ENCODE data around the gene LONRF2.

Gene LONRF2

DNA sequence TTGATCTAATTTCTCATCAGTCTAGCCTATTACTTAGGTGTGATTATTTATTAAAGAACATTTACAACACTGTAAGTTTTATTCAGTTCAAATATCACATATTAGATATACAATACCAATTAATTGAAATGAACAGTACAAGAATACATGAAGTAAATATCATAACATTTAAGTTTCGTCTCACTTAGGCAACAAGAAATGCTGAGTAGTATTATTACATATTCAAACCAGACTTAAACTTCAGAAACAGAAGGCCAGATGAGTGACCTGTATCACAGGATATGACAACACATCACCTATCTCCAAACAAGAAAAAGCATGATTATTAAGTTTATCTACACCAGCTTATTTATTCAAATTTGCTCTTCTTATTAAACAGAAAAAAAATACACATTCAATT, 48.9 kb downstream of the LONRF2 start:
- Mint-ChIP-seq H3K27me3 (peaks cover 12% of the 10 kb centered on the region), H3K4me3 (no peak overlapping the region), H3K27ac (no peak overlapping the region), H3K36me3 (no peaks in the 10 kb centered on the region), H3K9me3 (no peaks in the 10 kb centered on the region), H3K4me1 (peaks cover 15% of the 10 kb centered on the region)
- no peak for ATAC-seq

DNA sequence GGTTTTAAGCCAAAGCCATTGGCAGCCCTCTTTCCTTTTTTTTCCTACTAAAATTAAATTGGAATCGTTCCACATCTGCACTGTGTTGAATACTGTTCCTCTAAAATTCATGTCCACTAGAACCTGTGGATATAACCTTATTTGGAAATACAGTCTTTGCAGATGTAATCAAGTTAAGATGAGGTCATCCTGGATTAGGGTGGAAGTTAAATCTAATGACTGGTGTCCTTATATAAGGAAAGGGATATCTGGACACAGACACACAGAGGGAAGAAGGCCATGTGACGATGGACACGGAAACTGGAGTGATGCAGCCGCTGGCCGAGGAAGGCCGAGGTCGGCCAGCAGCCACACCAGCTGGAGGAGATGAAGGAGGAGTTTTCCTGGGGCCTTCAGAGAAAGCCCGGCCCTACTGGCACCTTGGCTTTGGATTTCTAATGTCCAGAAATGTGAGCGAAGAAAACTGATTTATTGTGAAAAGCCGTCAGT, 49.4 kb downstream of the LONRF2 start:
- H3K4me3 Mint-ChIP-seq, result no peak overlapping the region
- no peak overlapping the region for H3K27ac Mint-ChIP-seq
- no peak for ATAC-seq
- H3K4me1 Mint-ChIP-seq, result peaks cover 15% of the 10 kb centered on the region
- no peaks in the 10 kb centered on the region for H3K9me3 Mint-ChIP-seq
- H3K27me3 Mint-ChIP-seq, result peaks cover 7% of the 10 kb centered on the region
- no peaks in the 10 kb centered on the region for H3K36me3 Mint-ChIP-seq

- Mint-ChIP-seq H3K9me3 (no peaks in the 10 kb centered on the region), H3K36me3 (no peaks in the 10 kb centered on the region), H3K4me3 (no peak overlapping the region), H3K4me1 (peaks cover 15% of the 10 kb centered on the region), H3K27ac (no peak overlapping the region), H3K27me3 (no peaks in the 10 kb centered on the region)
- no peak for ATAC-seq
Observed at GRCh38 chr2:100271210-100271609, 51.1 kb downstream of the LONRF2 start.

DNA sequence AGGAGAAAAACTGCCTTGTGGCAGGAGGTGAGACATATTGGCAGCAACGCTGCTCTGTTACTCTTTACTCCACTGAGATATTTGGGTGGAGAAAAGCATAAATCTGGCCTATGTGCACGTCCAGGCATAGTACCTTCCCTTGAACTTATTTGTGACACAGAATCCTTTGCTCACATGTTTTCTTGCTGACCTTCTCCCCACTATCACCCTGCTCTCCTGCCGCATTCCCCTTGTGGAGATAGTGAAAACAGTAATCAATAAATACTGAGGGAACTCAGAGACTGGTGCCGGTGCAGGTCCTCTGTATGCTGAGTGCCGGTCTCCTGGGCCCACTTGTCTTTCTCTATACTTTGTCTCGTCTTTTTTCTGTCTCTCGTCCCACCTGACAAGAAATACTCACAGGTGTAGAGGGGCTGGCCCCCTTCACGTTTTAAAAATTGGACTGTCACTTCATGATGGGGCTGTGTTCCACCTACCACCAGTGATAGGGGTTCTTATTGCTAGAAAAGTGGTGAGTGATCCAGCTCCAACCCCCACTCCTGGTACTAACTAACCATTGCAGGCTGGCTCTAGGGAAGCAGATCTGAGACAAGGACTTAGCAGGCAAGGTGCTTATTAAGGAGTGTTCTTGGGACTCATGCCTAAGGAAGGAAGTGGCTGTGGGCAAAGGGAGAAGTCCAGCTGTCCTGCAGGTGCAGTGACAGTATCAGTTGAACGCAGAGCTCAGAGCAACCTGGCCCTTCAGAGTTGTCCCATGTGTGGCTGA, 51.7 kb downstream of the LONRF2 start:
- Mint-ChIP-seq H3K27ac (no peak overlapping the region), H3K4me3 (no peak overlapping the region), H3K4me1 (peaks cover 15% of the 10 kb centered on the region), H3K9me3 (no peaks in the 10 kb centered on the region), H3K27me3 (no peaks in the 10 kb centered on the region), H3K36me3 (no peaks in the 10 kb centered on the region)
- no peak for ATAC-seq

- no peaks in the 10 kb centered on the region for H3K9me3 Mint-ChIP-seq
- H3K4me1 Mint-ChIP-seq, result peaks cover 14% of the 10 kb centered on the region
- no peaks in the 10 kb centered on the region for H3K27me3 Mint-ChIP-seq
- no peaks in the 10 kb centered on the region for H3K36me3 Mint-ChIP-seq
- ATAC-seq, result no peak
- no peak overlapping the region for H3K27ac Mint-ChIP-seq
- H3K4me3 Mint-ChIP-seq, result no peak overlapping the region
Observed at GRCh38 chr2:100269889-100270288, 52.4 kb downstream of the LONRF2 start.

- Mint-ChIP-seq H3K4me3 (no peak overlapping the region), H3K27me3 (no peaks in the 10 kb centered on the region), H3K27ac (no peak overlapping the region), H3K36me3 (no peaks in the 10 kb centered on the region), H3K4me1 (peaks cover 5% of the 10 kb centered on the region), H3K9me3 (no peaks in the 10 kb centered on the region)
- ATAC-seq, result no peak
Observed at GRCh38 chr2:100268986-100269385, 53.3 kb downstream of the LONRF2 start.

GRCh38 chr2:100267751-100268150, 54.5 kb downstream of the LONRF2 start:
- no peak overlapping the region for H3K4me3 Mint-ChIP-seq
- no peak for ATAC-seq
- H3K9me3 Mint-ChIP-seq, result no peaks in the 10 kb centered on the region
- no peaks in the 10 kb centered on the region for H3K27me3 Mint-ChIP-seq
- no peaks in the 10 kb centered on the region for H3K36me3 Mint-ChIP-seq
- no peaks in the 10 kb centered on the region for H3K4me1 Mint-ChIP-seq
- no peak overlapping the region for H3K27ac Mint-ChIP-seq

DNA sequence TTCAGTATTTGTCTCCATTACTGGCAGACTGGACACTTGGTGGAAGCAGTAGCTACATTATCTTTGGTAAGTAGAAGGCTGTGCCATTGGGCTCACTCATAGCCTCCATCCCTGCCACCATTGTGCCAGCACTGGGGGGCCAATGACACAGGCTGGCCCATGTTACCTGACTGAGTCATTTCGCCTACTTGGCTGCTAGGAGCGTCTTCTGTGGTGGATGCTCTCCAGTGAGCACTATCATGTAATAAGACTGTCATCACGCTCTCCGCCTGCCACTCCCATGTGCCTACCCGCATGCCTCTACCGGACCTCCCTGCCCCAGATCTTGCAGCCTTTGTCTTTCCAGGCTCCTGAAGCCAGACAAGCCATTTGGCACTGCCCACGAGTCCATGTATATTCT, 56.2 kb downstream of the LONRF2 start:
- no peak for ATAC-seq

GRCh38 chr2:100265226-100265625, 57.1 kb downstream of the LONRF2 start:
- H3K4me3 Mint-ChIP-seq, result no peak overlapping the region
- H3K9me3 Mint-ChIP-seq, result no peaks in the 10 kb centered on the region
- H3K27me3 Mint-ChIP-seq, result no peaks in the 10 kb centered on the region
- H3K36me3 Mint-ChIP-seq, result no peaks in the 10 kb centered on the region
- ATAC-seq, result no peak
- peaks cover 7% of the 10 kb centered on the region for H3K4me1 Mint-ChIP-seq
- no peak overlapping the region for H3K27ac Mint-ChIP-seq

More for the DNA sequence above, 56.2 kb downstream of the LONRF2 start:
- Mint-ChIP-seq H3K27ac (no peak overlapping the region), H3K27me3 (no peaks in the 10 kb centered on the region), H3K36me3 (no peaks in the 10 kb centered on the region), H3K9me3 (no peaks in the 10 kb centered on the region), H3K4me1 (peaks cover under 1% of the 10 kb centered on the region), H3K4me3 (no peak overlapping the region)

DNA sequence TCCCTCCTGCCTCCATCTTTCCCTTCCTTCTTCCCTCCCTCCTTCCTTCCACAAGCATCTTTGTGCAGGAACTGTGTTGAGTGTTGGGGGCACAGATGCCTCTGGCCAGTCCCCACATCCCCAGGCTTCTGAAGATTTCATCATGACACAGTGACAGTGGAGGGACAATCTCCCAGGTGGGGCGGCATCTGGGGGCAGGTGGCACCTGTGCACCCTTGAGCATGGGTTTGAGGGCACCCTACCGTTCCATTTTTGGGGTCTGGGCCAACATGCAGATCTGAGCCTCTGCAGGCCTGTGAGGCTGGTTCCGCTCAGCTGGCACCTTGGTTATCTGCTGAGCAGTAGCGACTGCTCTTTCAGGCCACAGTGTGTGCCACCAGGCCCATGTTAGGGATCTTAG, 57.6 kb downstream of the LONRF2 start:
- no peak for ATAC-seq
- H3K27ac Mint-ChIP-seq, result no peak overlapping the region
- peaks cover 7% of the 10 kb centered on the region for H3K4me1 Mint-ChIP-seq
- H3K36me3 Mint-ChIP-seq, result no peaks in the 10 kb centered on the region
- H3K27me3 Mint-ChIP-seq, result no peaks in the 10 kb centered on the region
- H3K4me3 Mint-ChIP-seq, result no peak overlapping the region
- no peaks in the 10 kb centered on the region for H3K9me3 Mint-ChIP-seq

GRCh38 chr2:100264121-100264520, 58.2 kb downstream of the LONRF2 start:
- Mint-ChIP-seq H3K27ac (no peak overlapping the region), H3K4me1 (peaks cover 7% of the 10 kb centered on the region), H3K9me3 (no peaks in the 10 kb centered on the region), H3K36me3 (no peaks in the 10 kb centered on the region), H3K4me3 (no peak overlapping the region), H3K27me3 (no peaks in the 10 kb centered on the region)
- no peak for ATAC-seq

DNA sequence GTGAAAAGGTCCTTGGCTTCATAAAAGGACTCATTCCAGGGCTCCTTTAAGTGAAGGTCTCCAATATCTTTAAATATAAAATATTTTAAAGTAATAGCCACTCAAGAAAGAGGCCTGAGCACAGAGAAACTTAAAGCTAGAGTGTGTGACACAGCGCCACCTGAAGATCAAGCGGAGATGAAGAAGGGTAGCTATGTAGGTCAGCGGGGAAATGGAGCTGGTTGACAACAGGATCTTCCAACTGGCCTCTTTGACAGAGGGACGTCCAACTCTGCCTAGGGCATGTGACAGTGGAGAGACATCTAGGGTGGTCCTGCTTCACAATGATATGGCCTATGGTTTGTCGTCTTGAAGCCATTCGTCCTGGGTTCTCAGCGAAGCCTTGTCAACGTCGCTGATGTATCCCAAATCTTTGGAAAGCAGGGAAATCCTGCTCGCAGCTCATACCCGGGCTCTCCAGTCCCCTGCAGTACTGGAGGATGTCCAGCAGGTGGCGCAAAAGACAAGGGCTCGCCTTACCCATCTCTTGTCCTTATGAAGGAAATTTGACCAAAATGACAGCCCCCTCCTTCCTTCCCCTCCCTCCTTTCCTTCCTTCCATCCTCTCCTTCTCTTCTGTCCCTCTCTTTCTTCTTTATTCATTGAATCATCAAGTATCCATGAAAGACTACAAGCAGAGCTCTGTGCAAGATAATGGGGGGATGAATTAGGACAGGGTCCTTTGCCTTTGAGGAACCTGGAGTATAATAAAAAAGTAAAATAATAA, 59.6 kb downstream of the LONRF2 start:
- Mint-ChIP-seq H3K36me3 (no peaks in the 10 kb centered on the region), H3K9me3 (no peaks in the 10 kb centered on the region), H3K27ac (no peak overlapping the region), H3K4me3 (no peak overlapping the region), H3K4me1 (peaks cover 7% of the 10 kb centered on the region), H3K27me3 (peaks cover 1% of the 10 kb centered on the region)
- peak; percentile 60 for ATAC-seq

- peaks cover 7% of the 10 kb centered on the region for H3K4me1 Mint-ChIP-seq
- no peak overlapping the region for H3K27ac Mint-ChIP-seq
- H3K4me3 Mint-ChIP-seq, result no peak overlapping the region
- no peaks in the 10 kb centered on the region for H3K36me3 Mint-ChIP-seq
- no peak for ATAC-seq
- H3K27me3 Mint-ChIP-seq, result peaks cover 8% of the 10 kb centered on the region
- H3K9me3 Mint-ChIP-seq, result no peaks in the 10 kb centered on the region
Observed at GRCh38 chr2:100262046-100262445, 60.3 kb downstream of the LONRF2 start.

DNA sequence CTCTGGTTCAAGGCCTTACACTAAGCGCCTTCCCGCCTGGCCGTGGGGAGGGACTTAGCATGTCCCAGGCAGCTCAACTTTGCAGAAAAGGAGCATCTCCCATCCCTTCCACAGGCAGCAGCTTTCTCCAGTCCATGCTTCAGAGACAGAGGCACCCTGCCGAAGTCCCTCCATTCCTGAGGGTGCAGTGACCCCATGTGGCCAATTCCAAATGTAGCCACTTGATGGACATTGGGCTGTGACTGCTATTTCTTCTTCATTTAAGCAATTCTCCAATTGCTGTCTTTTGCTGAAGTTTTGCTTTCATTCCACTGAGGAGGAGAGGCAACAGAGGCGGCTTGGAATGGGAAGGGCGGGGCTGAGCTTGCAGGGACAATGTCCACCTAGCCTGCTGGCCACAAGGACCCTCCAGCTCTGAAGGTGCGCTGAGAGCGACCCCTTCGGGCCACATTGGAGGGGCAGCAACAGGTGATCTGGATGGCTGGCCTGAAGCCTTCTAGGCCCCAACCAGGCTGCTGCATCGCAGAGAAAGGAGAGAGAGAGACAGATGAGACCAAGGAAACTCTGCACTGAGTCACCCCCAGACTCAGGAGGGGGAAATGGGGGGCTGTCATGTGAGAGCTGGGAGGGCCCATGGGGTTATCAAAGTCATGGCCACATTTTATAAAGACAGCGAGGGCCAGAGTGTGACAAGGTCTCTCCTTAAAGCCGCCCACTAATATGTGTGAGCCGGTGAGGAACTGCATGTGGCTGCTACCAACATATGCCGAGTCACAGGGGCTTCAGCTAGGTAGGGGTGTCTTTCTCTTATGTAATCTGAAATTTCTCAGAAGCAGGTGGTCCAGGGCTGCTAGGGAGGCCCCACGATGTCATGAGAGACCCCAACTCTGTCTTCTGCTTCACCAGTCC, 61.3 kb downstream of the LONRF2 start:
- Mint-ChIP-seq H3K27me3 (peaks cover 9% of the 10 kb centered on the region), H3K4me1 (peaks cover 7% of the 10 kb centered on the region), H3K36me3 (no peaks in the 10 kb centered on the region), H3K4me3 (no peak overlapping the region), H3K9me3 (no peaks in the 10 kb centered on the region), H3K27ac (peak overlapping the region; percentile 49)
- ATAC-seq, result peak; percentile 79

- Mint-ChIP-seq H3K27me3 (peaks cover 9% of the 10 kb centered on the region), H3K27ac (no peak overlapping the region), H3K4me3 (no peak overlapping the region), H3K36me3 (no peaks in the 10 kb centered on the region), H3K4me1 (peaks cover 7% of the 10 kb centered on the region), H3K9me3 (no peaks in the 10 kb centered on the region)
- no peak for ATAC-seq
Observed at GRCh38 chr2:100259106-100259505, 63.2 kb downstream of the LONRF2 start.

Measured in stimulated activated memory B cell treated with anti-CD40 and anti-IgM and Interleukin-4, amounts not matched to agents 10 μg/mL and 1 μg/mL and 100 μg/mL, for 72 hours (primary cell).